Mucosa of gallbladder (tissue), 1 donor: Measurements from ENCODE around the gene SKA2. TPM values are rescaled to one million over a fixed set of nuclear protein-coding genes. Genes with fewer than 3 reads are reported as not detected.
A peak's percentile ranks its signal among the peaks of the same experiment; 100 is the strongest.
"Not testable (repeated sequence)": the region's sequence is repeated elsewhere in the genome, so short reads cannot be mapped to it uniquely, and the experiment has no call there.

Experiments
- DNase-seq: peaks from one replicate; pipeline ENCODE4 v3.0.0-alpha.2; 2020; ENCODE audit warnings: low spot score
- total RNA-seq: library from RNA; stranded (reverse); gene quantifications from one replicate; pipeline ENCODE4 v1.2.1, GENCODE V29; 2021
- donor health status: DM: no; HTN: no; CAD: no.

SKA2 gene
- total RNA-seq, 1 donor from 2014 or later = 20.4 TPM

GRCh38 chr17:59151591-59151990 is 3.4 kb downstream of the SKA2 start:
- DNase-seq = no peak

- no peak for DNase-seq
Measured at GRCh38 chr17:59151006-59151405, 4.0 kb downstream of the SKA2 start.

- no peak for DNase-seq
Measured at GRCh38 chr17:59149841-59150511, 5.0 kb downstream of the SKA2 start.

- DNase-seq = no peak
Measured at GRCh38 chr17:59149051-59149450, 5.9 kb downstream of the SKA2 start.

- no peak for DNase-seq
Measured at GRCh38 chr17:59145571-59146096, 9.4 kb downstream of the SKA2 start.

GRCh38 chr17:59141860-59142259 is 13.1 kb downstream of the SKA2 start:
- DNase-seq = no peak

- no peak for DNase-seq
Measured at GRCh38 chr17:59139939-59140338, 15.0 kb downstream of the SKA2 start.

- DNase-seq = not testable (repeated sequence)
Measured at GRCh38 chr17:59138339-59138738, 16.6 kb downstream of the SKA2 start.

GRCh38 chr17:59131131-59131530 is 23.9 kb downstream of the SKA2 start:
- no peak for DNase-seq

- DNase-seq = no peak
Measured at GRCh38 chr17:59129814-59130213, 25.2 kb downstream of the SKA2 start.

GRCh38 chr17:59126809-59127417 is 28.1 kb downstream of the SKA2 start:
- no peak for DNase-seq

GRCh38 chr17:59124665-59125064 is 30.3 kb downstream of the SKA2 start:
- no peak for DNase-seq

GRCh38 chr17:59121901-59122480 is 33.0 kb downstream of the SKA2 start:
- DNase-seq = no peak

- DNase-seq = no peak
Measured at GRCh38 chr17:59115474-59115873, 39.5 kb downstream of the SKA2 start.

GRCh38 chr17:59111539-59111938 is 43.4 kb downstream of the SKA2 start:
- DNase-seq = no peak

GRCh38 chr17:59110973-59111372 is 44.0 kb downstream of the SKA2 start:
- DNase-seq = no peak

GRCh38 chr17:59108400-59109102 is 46.4 kb downstream of the SKA2 start:
- DNase-seq = no peak

- DNase-seq = no peak
Measured at GRCh38 chr17:59107306-59107670, 47.7 kb downstream of the SKA2 start.

- DNase-seq = peak; percentile 98
Measured at GRCh38 chr17:59106463-59107305, 48.3 kb downstream of the SKA2 start, which contains the start of gene TRIM37. TRIM37 (minus strand) TSS chr17:59106880; CDS start chr17:59106461, 419 bp downstream.

GRCh38 chr17:59105852-59106462 is 49.0 kb downstream of the SKA2 start:
- peak; percentile 47 for DNase-seq

- DNase-seq = no peak
Measured at GRCh38 chr17:59101178-59101577, 53.8 kb downstream of the SKA2 start.
